Body of pancreas (tissue), 4 donors: ENCODE results near the gene SH2D4B. TPM values are rescaled to one million over a fixed set of nuclear protein-coding genes. Genes with fewer than 3 reads are reported as not detected.

Experiments
- ATAC-seq: fragments of 150-250 bp; one replicate; pipeline ENCODE4 v1.9.1; 2016
- DNase-seq, 4 donors: peaks; one replicate each; pipeline ENCODE4 v3.0.0-alpha.2; 2019
- H3K27ac ChIP-seq, 4 donors: fragments of 200-600 bp; sonication (generic); 1 replicate in 3 of 4; 2 replicates in 1 of 4; pipeline versions ENCODE4 v1.5.1 to v1.6.1; 2016 to 2019; ENCODE audit warnings: mild to moderate bottlenecking in 1 of 4, mixed read lengths in 1 of 4, moderate library complexity in 1 of 4
- H3K27me3 ChIP-seq, 2 donors: fragments of 200-600 bp; sonication (generic); one replicate each; pipeline ENCODE4 v1.6.0; 2016; ENCODE audit warnings: mild to moderate bottlenecking in 1 of 2
- H3K36me3 ChIP-seq, 2 donors: fragments of 200-600 bp; sonication (generic); replicated peaks in 1 of 2; 2 replicates each; pipeline ENCODE4 v1.5.1; 2016; ENCODE audit warnings: low read depth in 2 of 2; ENCODE audit not compliant: insufficient read depth in 1 of 2
- H3K4me1 ChIP-seq: fragments of 200-600 bp; sonication (generic); one replicate; pipeline ENCODE4 v1.6.0; 2016
- H3K4me3 ChIP-seq, 2 donors: fragments of 200-600 bp; sonication (generic); 1 replicate in 1 of 2; 2 replicates in 1 of 2; pipeline ENCODE4 v1.5.1; 2016 to 2019
- H3K9me3 ChIP-seq, 3 donors: fragments of 200-600 bp; sonication (generic); 1 replicate in 2 of 3; 2 replicates in 1 of 3; pipeline ENCODE4 v1.5.1; 2016
- CTCF ChIP-seq, 7 experiments: fragments of 450-650 bp in 4 of 7; fragments of 200-600 bp in 3 of 7; sonication (generic) in 3 of 7; IDR thresholded peaks; one replicate each; pipeline ENCODE4 v1.5.1; 2016 to 2019; ENCODE audit warnings: antibody characterized with exemption in 7 of 7
- POLR2A ChIP-seq, 3 donors: fragments of 450-650 bp; IDR thresholded peaks; one replicate each; pipeline ENCODE4 v1.6.1; 2016; ENCODE audit warnings: antibody characterized with exemption in 3 of 3, mild to moderate bottlenecking in 2 of 3
- WGBS, 2 donors: methylation state at CpG; one replicate each; pipeline ENCODE4 v1.1.5; 2017; 5-methylcytosine and 5-hydroxymethylcytosine counted together
- intact Hi-C: fragments of 100-400 bp; cut with DNase I; formaldehyde crosslinking; loops from one replicate; pipeline ENCODE4 v1.15.1; 2023
- total RNA-seq, 2 donors: library from RNA; depleted of rRNA; stranded (reverse); fragments of >200 nt; gene quantifications; one replicate each; pipeline ENCODE4 v1.1.0, GENCODE V29; 2016

The SH2D4B gene
- total RNA-seq, 2 donors from 2014 or later, result 0.33 TPM; not detected in 1

DNA sequence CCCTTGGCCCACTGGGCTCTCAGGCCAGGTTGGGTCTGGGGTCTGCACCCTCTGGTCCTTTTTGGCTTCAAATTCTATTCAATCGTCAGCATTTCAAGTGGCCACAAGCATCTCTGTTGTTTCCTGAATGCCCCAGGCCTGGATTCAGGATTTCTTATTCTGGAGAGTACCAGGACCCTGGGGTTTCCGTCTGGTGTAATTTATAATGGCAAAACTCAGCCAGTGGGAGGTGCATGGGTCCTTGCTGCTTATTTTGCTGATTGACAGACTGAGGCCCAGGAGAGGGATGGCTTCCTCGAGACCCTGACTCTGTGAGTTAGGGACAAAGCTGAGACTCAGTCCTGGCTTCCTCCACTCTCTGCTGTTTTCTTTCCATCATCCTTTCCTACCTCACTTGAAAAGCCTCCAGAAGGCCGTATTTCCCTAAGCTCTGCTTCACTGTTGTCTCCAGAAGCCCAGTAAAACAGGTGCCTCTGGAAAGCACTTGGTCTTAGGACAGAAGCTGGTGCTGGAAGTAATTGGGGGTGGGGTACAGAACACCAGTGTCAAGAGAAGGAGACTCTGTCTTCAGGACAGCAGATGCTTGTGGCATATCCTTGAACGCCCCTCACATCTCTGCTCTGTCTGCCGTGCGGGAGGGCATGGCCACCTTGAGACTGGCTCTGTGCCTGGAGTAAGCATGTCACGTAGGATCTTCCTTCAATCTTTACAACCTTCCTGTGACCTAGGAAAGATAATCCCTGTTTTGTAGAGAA is 39.4 kb upstream of the SH2D4B start:
- WGBS, 2 donors, result 39 to 44% methylated on average over 8 of the region's 8 CpGs
- peaks cover 80% of the 10 kb centered on the region for H3K4me1 ChIP-seq

DNA sequence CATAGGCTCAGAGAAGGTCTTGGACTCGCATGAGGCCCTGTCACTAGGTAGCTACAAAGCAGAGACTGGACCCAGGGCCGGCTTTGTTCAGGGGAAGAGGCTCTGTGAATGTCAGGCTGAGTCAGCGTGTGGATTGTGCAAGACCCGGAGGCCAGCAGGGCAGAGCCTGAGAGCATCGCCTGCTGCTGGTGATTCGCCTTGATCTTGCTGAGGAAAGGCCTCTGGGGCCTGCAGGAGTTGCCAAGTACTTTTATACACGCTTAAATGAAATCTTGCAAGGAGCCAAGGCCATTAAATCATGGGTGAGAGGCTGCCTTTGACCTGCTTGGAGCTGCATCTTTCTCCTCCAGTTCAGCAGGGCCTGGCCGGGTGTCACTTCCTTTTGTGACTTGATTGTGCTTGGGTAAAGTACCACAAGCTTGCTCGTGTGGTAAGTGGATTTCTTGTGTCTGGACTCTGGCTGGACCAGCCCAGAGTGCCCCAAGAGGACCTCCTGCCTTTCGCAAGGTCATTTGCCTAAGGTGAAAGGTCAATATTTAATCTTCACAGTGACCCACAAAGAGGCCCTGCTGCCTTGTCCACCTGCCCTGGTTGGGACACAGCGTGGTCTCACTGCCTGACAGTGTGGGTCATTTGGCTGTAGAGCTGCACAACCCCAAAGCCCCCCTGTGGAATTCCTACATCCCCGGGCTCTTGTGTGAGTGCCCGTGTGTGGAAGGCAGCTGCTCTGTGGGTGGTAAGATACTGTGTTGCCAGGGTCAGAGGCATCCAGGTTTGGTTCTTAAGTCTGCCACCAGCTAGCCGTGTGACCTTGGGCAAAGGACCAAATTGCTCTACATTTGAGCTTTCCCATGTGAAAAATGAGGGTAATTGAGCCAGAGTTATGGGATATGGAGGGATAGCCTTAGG is 38.6 kb upstream of the SH2D4B start:
- WGBS, 2 donors, result 11 to 12% methylated on average over 8 to 14 of the region's 14 CpGs
- DNase-seq (peak; percentile 89 to 97 (median 95)), ATAC-seq (peak; percentile 95)
- Histone ChIP-seq H3K27ac (peak overlapping the region; percentile 84 to 87 (median 86)), H3K4me3 (no peak overlapping the region), H3K36me3 (no peaks in the 10 kb centered on the region), H3K4me1 (peaks cover 82% of the 10 kb centered on the region), H3K27me3 (no peaks in the 10 kb centered on the region), H3K9me3 (no peaks in the 10 kb centered on the region)
- intact Hi-C loops, result no loop called here
- TF ChIP-seq CTCF (IDR thresholded peaks at IDR 0.05), result peak in 2 of 7 experiments; percentile 12 to 19
- peak in 2 of 3 donors; percentile 1 for TF ChIP-seq POLR2A (IDR thresholded peaks at IDR 0.05)

More for the DNA sequence above, 39.4 kb upstream of the SH2D4B start:
- H3K9me3 ChIP-seq, result no peaks in the 10 kb centered on the region
- DNase-seq (peak in 1 of 4 donors; percentile 3), ATAC-seq (no peak)
- H3K36me3 ChIP-seq, result no peaks in the 10 kb centered on the region
- intact Hi-C loops, result no loop called here
- no peak overlapping the region for H3K4me3 ChIP-seq
- no peaks in the 10 kb centered on the region for H3K27me3 ChIP-seq
- TF ChIP-seq POLR2A (IDR thresholded peaks at IDR 0.05), result peak in 1 of 3 donors; percentile 16
- no peak for TF ChIP-seq CTCF (IDR thresholded peaks at IDR 0.05)
- peak overlapping the region; percentile 84 to 87 (median 86) for H3K27ac ChIP-seq

GRCh38 chr10:80500572-80501380 is 36.9 kb upstream of the SH2D4B start:
- Histone ChIP-seq H3K27me3 (no peaks in the 10 kb centered on the region), H3K4me3 (no peak overlapping the region), H3K4me1 (peaks cover 84% of the 10 kb centered on the region), H3K27ac (peak overlapping the region in 3 of 4 donors; percentile 85 to 87 (median 86)), H3K9me3 (no peaks in the 10 kb centered on the region), H3K36me3 (no peaks in the 10 kb centered on the region)
- ATAC-seq, result no peak
- TF ChIP-seq CTCF (IDR thresholded peaks at IDR 0.05), result no peak
- TF ChIP-seq POLR2A (IDR thresholded peaks at IDR 0.05), result no peak
- DNase-seq, result peak in 2 of 4 donors; percentile 26 to 47
- intact Hi-C loops, result no loop called here
- WGBS, 2 donors, result 83 to 90% methylated on average over 14 of the region's 14 CpGs

DNA sequence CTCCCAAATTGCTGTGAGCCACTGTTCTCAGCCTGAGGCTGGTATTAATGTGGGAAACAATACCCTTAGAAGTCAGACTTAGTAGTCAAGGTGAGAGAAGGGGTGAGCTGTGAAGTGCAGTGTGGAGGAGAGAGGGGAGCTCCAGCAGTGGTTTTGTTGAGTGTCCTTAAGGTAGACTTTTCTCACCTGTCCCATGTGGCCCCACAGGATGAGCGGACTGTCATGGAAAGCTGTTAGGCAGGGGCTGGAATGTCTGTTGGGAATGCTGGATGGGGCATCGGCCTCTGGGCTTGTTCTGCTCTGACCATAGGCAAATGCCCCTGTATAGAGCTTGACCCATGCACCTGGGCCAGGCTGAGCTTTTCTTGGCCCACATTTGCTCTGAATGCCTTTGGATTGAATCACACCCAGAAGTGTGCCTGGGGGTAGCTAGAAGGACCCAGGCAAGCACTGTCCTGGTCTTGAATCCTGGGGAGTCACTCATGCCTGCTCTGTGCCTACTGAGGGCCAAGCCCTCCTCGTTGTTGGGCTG is 36.3 kb upstream of the SH2D4B start:
- intact Hi-C loops, result no loop called here
- no peak overlapping the region for H3K4me3 ChIP-seq
- ATAC-seq (no peak), DNase-seq (peak in 1 of 4 donors; percentile 6)
- 77 to 93% methylated on average over 1 to 3 of the region's 3 CpGs for WGBS, 2 donors
- peak overlapping the region in 3 of 4 donors; percentile 5 to 85 (median 20) for H3K27ac ChIP-seq
- H3K36me3 ChIP-seq, result no peaks in the 10 kb centered on the region
- no peaks in the 10 kb centered on the region for H3K9me3 ChIP-seq
- H3K27me3 ChIP-seq, result no peaks in the 10 kb centered on the region
- no peak for TF ChIP-seq POLR2A (IDR thresholded peaks at IDR 0.05)
- no peak for TF ChIP-seq CTCF (IDR thresholded peaks at IDR 0.05)
- H3K4me1 ChIP-seq, result peaks cover 89% of the 10 kb centered on the region
